Caco-2 (cell line): Measurements from ENCODE around the gene BOLA2B. TPM values are rescaled to one million over a fixed set of nuclear protein-coding genes. Genes with fewer than 3 reads are reported as not detected.

ENCODE experiments used
- BruUV-seq: library from RNA; stranded (reverse); fragments of 400-500 nt; replicated peaks from 2 replicates; lab custom pipeline; 2021; lab: Mats Ljungman, UMichigan
- CTCF ChIA-PET: fragments of 300-600 bp; sonication (Branson Sonifier 250); formaldehyde crosslinking; loops from one replicate; lab custom pipeline; 2022; ENCODE audit warnings: antibody characterized with exemption; lab: Charles Lee
- POLR2A ChIA-PET: fragments of 300-600 bp; sonication (Branson Sonifier 250); formaldehyde crosslinking; loops from one replicate; lab custom pipeline; 2022; ENCODE audit warnings: antibody characterized with exemption; lab: Charles Lee
- DNase-seq, 2 experiments: peaks; one replicate each; pipeline versions ENCODE4 v3.0.0 to v3.0.0-alpha.2; 2020 to 2022
- H3K27me3 ChIP-seq: replicated peaks from 2 replicates; pipeline ENCODE4 v1.6.0; 2011; ENCODE audit warnings: low read length; ENCODE audit not compliant: control insufficient read depth, insufficient read depth
- H3K36me3 ChIP-seq: 2 replicates; pipeline ENCODE4 v1.5.1; 2011; ENCODE audit warnings: low read length; ENCODE audit not compliant: control insufficient read depth, insufficient read depth
- H3K4me1 ChIP-seq: fragments of 250-450 bp; sonication (Bioruptor Pico); 2 replicates; pipeline ENCODE4 v1.5.1; 2020; ENCODE audit warnings: mild to moderate bottlenecking
- H3K4me3 ChIP-seq: 2 replicates; pipeline ENCODE4 v1.5.1; 2011; ENCODE audit warnings: low read depth, mild to moderate bottlenecking, control low read depth, low read length
- H3K9me3 ChIP-seq: fragments of 250-450 bp; sonication (Bioruptor Pico); 2 replicates; pipeline ENCODE4 v1.5.1; 2020; ENCODE audit warnings: mild to moderate bottlenecking, moderate library complexity
- H3K27ac Mint-ChIP-seq: one replicate; pipeline ENCODE4 v1.8.0; 2022; ENCODE audit warnings: mixed read lengths; ENCODE audit not compliant: unreplicated experiment
- H3K27me3 Mint-ChIP-seq: one replicate; pipeline ENCODE4 v1.8.0; 2022; ENCODE audit warnings: mixed read lengths; ENCODE audit not compliant: insufficient read depth, unreplicated experiment
- H3K36me3 Mint-ChIP-seq: one replicate; pipeline ENCODE4 v1.8.0; 2022; ENCODE audit warnings: mild to moderate bottlenecking, mixed read lengths; ENCODE audit not compliant: insufficient read depth, unreplicated experiment
- H3K4me1 Mint-ChIP-seq: one replicate; pipeline ENCODE4 v1.8.0; 2022; ENCODE audit warnings: low read depth, mixed read lengths; ENCODE audit not compliant: unreplicated experiment
- H3K4me3 Mint-ChIP-seq: one replicate; pipeline ENCODE4 v1.8.0; 2022; ENCODE audit warnings: mild to moderate bottlenecking, moderate library complexity, mixed read lengths; ENCODE audit not compliant: unreplicated experiment
- H3K9me3 Mint-ChIP-seq: one replicate; pipeline ENCODE4 v1.8.0; 2022; ENCODE audit warnings: mixed read lengths; ENCODE audit not compliant: unreplicated experiment
- CTCF ChIP-seq, 2 experiments: fragments of 200-600 bp in 1 of 2; IDR thresholded peaks; 1 replicate in 1 of 2; 2 replicates in 1 of 2; pipeline versions ENCODE4 v1.5.1 to v1.8.0; 2011 to 2022; ENCODE audit warnings: antibody characterized with exemption in 1 of 2, control low read depth in 1 of 2, inconsistent platforms in 1 of 2, low read depth in 1 of 2, low read length in 1 of 2, mild to moderate bottlenecking in 1 of 2, moderate library complexity in 1 of 2; ENCODE audit not compliant: insufficient read depth in 1 of 2, severe bottlenecking in 1 of 2, unreplicated experiment in 1 of 2
- intact Hi-C: fragments of 100-400 bp; cut with micrococcal nuclease; formaldehyde crosslinking; loops from one replicate; pipeline ENCODE4 v1.10.0; 2022; ENCODE audit not compliant: unreplicated experiment
- total RNA-seq: library from RNA; stranded (reverse); gene quantifications from 2 replicates; pipeline ENCODE4 v1.2.3, GENCODE V29; 2022

BOLA2B gene
- total RNA-seq, 1 experiment from 2014 or later = 96.5 TPM

- no peaks in the 10 kb centered on the region for H3K36me3 ChIP-seq
- no peaks in the 10 kb centered on the region for H3K36me3 Mint-ChIP-seq
- H3K4me1 ChIP-seq = no peaks in the 10 kb centered on the region
- intact Hi-C loops = no loop called here
- no peaks in the 10 kb centered on the region for H3K9me3 ChIP-seq
- ChIA-PET CTCF (no interaction called here), POLR2A (no interaction called here)
- H3K9me3 Mint-ChIP-seq = no peaks in the 10 kb centered on the region
- no peak for TF ChIP-seq CTCF (IDR thresholded peaks at IDR 0.05; ENCODE audit: insufficient read depth in 1 of 2, low read depth in 1 of 2, low read length in 1 of 2, severe bottlenecking in 1 of 2, unreplicated experiment in 1 of 2)
- no peaks in the 10 kb centered on the region for H3K4me1 Mint-ChIP-seq
- H3K27ac Mint-ChIP-seq = no peak overlapping the region
- no peak overlapping the region for H3K4me3 ChIP-seq
- BruUV-seq = no TSS peak
- DNase-seq = no peak
- no peaks in the 10 kb centered on the region for H3K27me3 Mint-ChIP-seq
- H3K27me3 ChIP-seq = no peaks in the 10 kb centered on the region
- no peak overlapping the region for H3K4me3 Mint-ChIP-seq
These were observed 38.3 kb downstream of the BOLA2B start for GRCh38 chr16:30155188-30155587.

- no peak overlapping the region for H3K27ac Mint-ChIP-seq
- CTCF ChIA-PET = no interaction called here
- H3K4me1 Mint-ChIP-seq = no peaks in the 10 kb centered on the region
- H3K4me3 Mint-ChIP-seq = no peak overlapping the region
- no peak for TF ChIP-seq CTCF (IDR thresholded peaks at IDR 0.05; ENCODE audit: insufficient read depth in 1 of 2, low read depth in 1 of 2, low read length in 1 of 2, severe bottlenecking in 1 of 2, unreplicated experiment in 1 of 2)
- POLR2A ChIA-PET = no interaction called here
- H3K9me3 ChIP-seq = peaks cover 7% of the 10 kb centered on the region
- BruUV-seq = no TSS peak
- no peaks in the 10 kb centered on the region for H3K4me1 ChIP-seq
- H3K4me3 ChIP-seq = no peak overlapping the region
- intact Hi-C loops = no loop called here
- H3K27me3 Mint-ChIP-seq = no peaks in the 10 kb centered on the region
- no peaks in the 10 kb centered on the region for H3K9me3 Mint-ChIP-seq
- no peak for DNase-seq
- H3K36me3 ChIP-seq = no peaks in the 10 kb centered on the region
- H3K36me3 Mint-ChIP-seq = no peaks in the 10 kb centered on the region
- H3K27me3 ChIP-seq = no peaks in the 10 kb centered on the region
These were observed 40.9 kb downstream of the BOLA2B start for GRCh38 chr16:30152517-30152916.

GRCh38 chr16:30151091-30151490, 42.4 kb downstream of the BOLA2B start:
- no peak for DNase-seq
- H3K4me3 ChIP-seq = no peak overlapping the region

More at GRCh38 chr16:30151091-30151490, 42.4 kb downstream of the BOLA2B start:
- Mint-ChIP-seq H3K4me3 (no peak overlapping the region), H3K27me3 (no peaks in the 10 kb centered on the region), H3K36me3 (no peaks in the 10 kb centered on the region), H3K9me3 (no peaks in the 10 kb centered on the region), H3K27ac (no peak overlapping the region), H3K4me1 (no peaks in the 10 kb centered on the region)
- ChIA-PET CTCF (no interaction called here), POLR2A (no interaction called here)
- TF ChIP-seq CTCF (IDR thresholded peaks at IDR 0.05; ENCODE audit: insufficient read depth in 1 of 2, low read depth in 1 of 2, low read length in 1 of 2, severe bottlenecking in 1 of 2, unreplicated experiment in 1 of 2) = no peak
- peaks cover 7% of the 10 kb centered on the region for H3K9me3 ChIP-seq
- H3K4me1 ChIP-seq = no peaks in the 10 kb centered on the region
- intact Hi-C loops = no loop called here
- no peaks in the 10 kb centered on the region for H3K36me3 ChIP-seq
- BruUV-seq = no TSS peak
- no peaks in the 10 kb centered on the region for H3K27me3 ChIP-seq
